ENCODE measurements around the gene NCOA6. TPM values are rescaled to one million over a fixed set of nuclear protein-coding genes. Genes with fewer than 3 reads are reported as not detected.

The NCOA6 gene
- total RNA-seq, 4 donors from 2014 or later: 11.6 to 21.8 (median 18.1) TPM

GRCh38 chr20:34711813-34712430, 113.5 kb downstream of the NCOA6 start:
- Histone ChIP-seq H3K27ac (no peak overlapping the region), H3K27me3 (no peaks in the 10 kb centered on the region), H3K9me3 (no peaks in the 10 kb centered on the region), H3K4me1 (peaks cover 6 to 45% (median 6%) of the 10 kb centered on the region in 3 donors), H3K36me3 (peaks cover 0 to 59% (median 0%) of the 10 kb centered on the region in 3 donors), H3K4me3 (no peak overlapping the region)
- intact Hi-C loops (cut with DNase I): no loop called here
- DNase-seq: no peak
- TF ChIP-seq, protein P1, sequence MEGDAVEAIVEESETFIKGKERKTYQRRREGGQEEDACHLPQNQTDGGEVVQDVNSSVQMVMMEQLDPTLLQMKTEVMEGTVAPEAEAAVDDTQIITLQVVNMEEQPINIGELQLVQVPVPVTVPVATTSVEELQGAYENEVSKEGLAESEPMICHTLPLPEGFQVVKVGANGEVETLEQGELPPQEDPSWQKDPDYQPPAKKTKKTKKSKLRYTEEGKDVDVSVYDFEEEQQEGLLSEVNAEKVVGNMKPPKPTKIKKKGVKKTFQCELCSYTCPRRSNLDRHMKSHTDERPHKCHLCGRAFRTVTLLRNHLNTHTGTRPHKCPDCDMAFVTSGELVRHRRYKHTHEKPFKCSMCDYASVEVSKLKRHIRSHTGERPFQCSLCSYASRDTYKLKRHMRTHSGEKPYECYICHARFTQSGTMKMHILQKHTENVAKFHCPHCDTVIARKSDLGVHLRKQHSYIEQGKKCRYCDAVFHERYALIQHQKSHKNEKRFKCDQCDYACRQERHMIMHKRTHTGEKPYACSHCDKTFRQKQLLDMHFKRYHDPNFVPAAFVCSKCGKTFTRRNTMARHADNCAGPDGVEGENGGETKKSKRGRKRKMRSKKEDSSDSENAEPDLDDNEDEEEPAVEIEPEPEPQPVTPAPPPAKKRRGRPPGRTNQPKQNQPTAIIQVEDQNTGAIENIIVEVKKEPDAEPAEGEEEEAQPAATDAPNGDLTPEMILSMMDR (IDR thresholded peaks at IDR 0.05): no peak
- TF ChIP-seq POLR2A (IDR thresholded peaks at IDR 0.05): no peak
- 92 to 97% methylated on average over 3 of the region's 3 CpGs for WGBS, 2 donors

- intact Hi-C loops (cut with DNase I): no loop called here
- H3K27me3 ChIP-seq: no peaks in the 10 kb centered on the region
- peak overlapping the region in 2 of 4 donors; percentile 95 to 96 for H3K27ac ChIP-seq
- peaks cover 6 to 54% (median 6%) of the 10 kb centered on the region in 3 donors for H3K4me1 ChIP-seq
- TF ChIP-seq, protein P1 (IDR thresholded peaks at IDR 0.05): no peak
- no peak for TF ChIP-seq POLR2A (IDR thresholded peaks at IDR 0.05)
- WGBS, 2 donors: 75 to 92% methylated on average over 5 to 8 of the region's 9 CpGs
- peaks cover 0 to 56% (median 0%) of the 10 kb centered on the region in 3 donors for H3K36me3 ChIP-seq
- DNase-seq: no peak
- peak overlapping the region in 1 of 4 donors; percentile 77 for H3K4me3 ChIP-seq
- no peaks in the 10 kb centered on the region for H3K9me3 ChIP-seq
Observed at GRCh38 chr20:34710861-34711574, 114.4 kb downstream of the NCOA6 start.

GRCh38 chr20:34710568-34710839, 114.9 kb downstream of the NCOA6 start:
- peaks cover 0 to 51% (median 0%) of the 10 kb centered on the region in 3 donors for H3K36me3 ChIP-seq
- H3K9me3 ChIP-seq: no peaks in the 10 kb centered on the region
- H3K27me3 ChIP-seq: no peaks in the 10 kb centered on the region
- TF ChIP-seq, protein P1 (IDR thresholded peaks at IDR 0.05): no peak
- no peak for TF ChIP-seq POLR2A (IDR thresholded peaks at IDR 0.05)
- H3K4me3 ChIP-seq: peak overlapping the region in 3 of 4 donors; percentile 75 to 88 (median 77)
- intact Hi-C loops (cut with DNase I): no loop called here
- no peak for DNase-seq
- H3K4me1 ChIP-seq: peaks cover 6 to 59% (median 11%) of the 10 kb centered on the region in 3 donors
- H3K27ac ChIP-seq: peak overlapping the region; percentile 83 to 96 (median 90)

- WGBS, 2 donors: 2 to 11% methylated on average over 17 to 26 of the region's 61 CpGs
- H3K27ac ChIP-seq: peak overlapping the region; percentile 83 to 96 (median 90)
- TF ChIP-seq POLR2A (IDR thresholded peaks at IDR 0.05): no peak
- TF ChIP-seq, protein P1 (IDR thresholded peaks at IDR 0.05): peak in 1 of 6 experiments; percentile 15
- no peaks in the 10 kb centered on the region for H3K9me3 ChIP-seq
- H3K4me3 ChIP-seq: peak overlapping the region; percentile 47 to 88 (median 76)
- H3K4me1 ChIP-seq: peaks cover 7 to 64% (median 16%) of the 10 kb centered on the region in 3 donors
- DNase-seq: no peak
- intact Hi-C loops (cut with DNase I): loop anchor here (5.0 kb wide), 1 partner anchor 128 kb away; no protein-coding TSS in a partner anchor
- H3K27me3 ChIP-seq: no peaks in the 10 kb centered on the region
- H3K36me3 ChIP-seq: peaks cover 0 to 46% (median 0%) of the 10 kb centered on the region in 3 donors
Observed at GRCh38 chr20:34709831-34710567, 115.5 kb downstream of the NCOA6 start.

Data from esophagus squamous epithelium (tissue), 5 donors.